HG02884 (cell line): ENCODE results near the gene BLOC1S6.
"Not testable (repeated sequence)": the region's sequence is repeated elsewhere in the genome, so short reads cannot be mapped to it uniquely, and the experiment has no call there.

ENCODE experiments used
- ATAC-seq: cut with Tn5 transposase; IDR thresholded peaks from one replicate; pipeline ENCODE4 v1.9.1; 2021; ENCODE audit warnings: mild to moderate bottlenecking, moderate library complexity; ENCODE audit not compliant: unreplicated experiment

Gene BLOC1S6

GRCh38 chr15:45637552-45638033 is 50.4 kb downstream of the BLOC1S6 start:
- peak; percentile 51 for ATAC-seq

DNA sequence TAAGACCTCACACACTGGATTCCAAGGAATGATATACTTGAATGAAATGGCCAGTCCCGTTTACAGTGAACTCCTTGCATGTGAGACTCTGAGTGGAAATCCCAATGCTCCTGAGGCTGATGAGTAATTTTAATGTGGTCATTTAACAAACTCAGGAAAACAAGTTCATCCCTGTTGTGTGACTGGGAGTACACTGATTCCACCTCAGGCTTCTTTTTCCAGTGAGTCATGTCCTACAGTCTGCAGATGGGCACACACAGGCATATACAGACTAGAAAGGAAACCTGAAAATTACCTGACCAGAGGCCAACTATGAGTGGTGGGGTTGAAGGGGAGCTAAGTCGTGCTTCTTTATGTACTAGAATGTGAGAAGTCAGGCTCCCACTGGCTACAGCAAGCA is 53.4 kb downstream of the BLOC1S6 start:
- no peak for ATAC-seq

GRCh38 chr15:45641374-45641781 is 54.2 kb downstream of the BLOC1S6 start:
- no peak for ATAC-seq

GRCh38 chr15:45641999-45642932 is 55.1 kb downstream of the BLOC1S6 start:
- no peak for ATAC-seq

DNA sequence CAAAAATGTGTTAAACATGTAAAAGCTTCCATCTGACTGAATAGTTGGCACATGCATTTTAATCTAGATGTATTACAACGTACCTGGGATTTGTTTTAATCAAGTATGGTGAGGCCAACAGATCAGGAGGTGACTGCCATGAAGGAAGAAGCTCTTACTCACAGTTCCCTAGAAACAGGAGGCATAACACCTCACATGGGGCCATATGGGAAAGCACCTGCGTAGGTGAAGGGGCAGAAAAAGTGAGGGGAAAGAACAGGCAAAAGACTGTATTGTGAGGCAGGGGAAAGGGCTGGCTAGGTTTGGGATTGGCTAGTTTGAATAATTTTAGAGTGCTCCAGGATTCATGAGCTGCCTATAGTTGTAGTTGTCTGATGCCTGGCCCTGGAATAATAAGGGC is 57.3 kb downstream of the BLOC1S6 start:
- no peak for ATAC-seq

- no peak for ATAC-seq
These were observed 58.1 kb downstream of the BLOC1S6 start for GRCh38 chr15:45645026-45645980.

DNA sequence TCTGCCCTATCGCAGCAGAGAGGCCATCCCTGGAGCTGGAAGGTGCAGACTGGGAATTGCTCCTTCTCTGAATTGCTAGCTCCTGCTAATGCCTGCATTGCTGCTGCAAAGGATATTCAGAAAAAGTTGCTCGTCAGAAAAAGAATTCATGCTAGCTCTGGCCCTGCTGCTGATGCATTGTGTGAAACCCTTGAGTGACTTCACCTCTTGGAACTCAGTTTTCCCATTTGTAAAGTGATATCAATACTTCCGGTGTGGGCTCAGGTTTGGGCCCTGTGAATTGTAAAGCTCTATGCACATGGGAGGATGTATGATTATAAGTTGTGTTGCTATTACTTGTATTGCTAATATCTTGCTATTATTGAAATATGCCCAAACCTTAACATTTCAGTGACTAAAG is 59.0 kb downstream of the BLOC1S6 start:
- no peak for ATAC-seq

DNA sequence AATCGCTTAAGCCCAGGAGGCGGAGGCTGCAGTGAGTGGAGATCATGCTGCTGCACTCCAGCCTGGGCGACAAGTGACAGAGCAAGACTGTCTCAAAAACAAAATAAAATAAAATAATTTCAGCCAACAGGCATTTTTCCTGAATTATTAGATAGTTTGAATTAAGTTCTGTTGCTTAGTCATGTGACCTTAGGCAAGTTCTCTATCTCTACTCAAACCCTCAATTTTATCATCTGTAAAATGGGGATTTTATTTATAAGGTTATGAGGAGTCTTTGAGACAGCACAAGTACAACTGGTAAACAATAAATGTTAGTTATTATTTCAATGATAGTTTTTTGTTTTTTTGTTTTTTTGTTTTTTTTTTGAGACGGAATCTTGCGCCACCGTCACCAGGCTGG is 60.6 kb downstream of the BLOC1S6 start:
- ATAC-seq: no peak

GRCh38 chr15:45648521-45649200 is 61.5 kb downstream of the BLOC1S6 start:
- ATAC-seq: no peak

DNA sequence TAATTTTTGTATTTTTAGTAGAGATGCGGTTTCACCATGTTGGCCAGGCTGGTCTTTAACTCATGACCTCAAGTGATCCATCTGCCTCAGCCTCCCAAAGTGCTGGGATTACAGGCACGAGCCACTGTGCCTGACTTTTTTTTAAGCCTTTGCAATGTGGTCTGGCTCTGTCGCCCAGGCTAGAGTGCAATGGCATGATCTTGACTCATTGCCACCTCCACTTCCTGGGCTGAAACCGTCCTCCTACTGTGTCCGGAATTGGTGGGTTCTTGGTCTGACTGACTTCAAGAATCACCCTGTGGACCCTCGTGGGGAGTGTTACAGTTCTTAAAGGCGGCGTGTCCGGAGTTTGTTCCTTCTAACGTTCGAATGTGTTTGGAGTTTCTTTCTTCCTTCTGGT is 62.8 kb downstream of the BLOC1S6 start:
- ATAC-seq: not testable (repeated sequence)

DNA sequence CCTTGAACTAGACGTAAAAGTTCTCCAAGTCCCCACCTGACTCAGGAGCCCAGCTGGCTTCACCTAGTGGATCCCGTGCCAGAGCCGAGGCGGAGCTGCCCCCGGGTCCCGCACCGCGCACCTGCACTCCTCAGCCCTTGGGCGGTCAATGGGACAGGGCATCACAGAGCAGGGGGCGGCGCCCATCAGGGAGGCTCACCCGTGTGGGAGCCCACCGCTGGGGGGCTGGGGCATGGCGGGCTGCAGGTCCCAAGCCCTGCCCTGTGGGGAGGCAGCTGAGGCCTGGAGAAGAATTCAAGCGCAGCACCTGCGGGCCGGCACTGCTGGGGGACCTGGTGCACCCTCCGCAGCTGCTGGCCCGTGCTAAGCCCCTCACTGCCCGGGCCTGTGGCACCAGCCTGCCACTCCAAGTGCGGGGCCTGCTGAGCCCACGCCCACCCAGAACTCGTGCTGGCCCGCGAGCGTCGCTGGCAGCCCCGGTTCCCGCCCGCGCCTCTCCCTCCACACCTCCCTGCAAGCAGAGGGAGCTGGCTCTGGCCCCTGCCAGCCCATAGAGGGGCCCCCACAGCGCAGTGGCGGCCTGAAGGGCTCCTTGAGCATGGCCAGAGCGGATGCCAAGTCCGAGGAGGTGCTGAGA is 63.8 kb downstream of the BLOC1S6 start:
- no peak for ATAC-seq

DNA sequence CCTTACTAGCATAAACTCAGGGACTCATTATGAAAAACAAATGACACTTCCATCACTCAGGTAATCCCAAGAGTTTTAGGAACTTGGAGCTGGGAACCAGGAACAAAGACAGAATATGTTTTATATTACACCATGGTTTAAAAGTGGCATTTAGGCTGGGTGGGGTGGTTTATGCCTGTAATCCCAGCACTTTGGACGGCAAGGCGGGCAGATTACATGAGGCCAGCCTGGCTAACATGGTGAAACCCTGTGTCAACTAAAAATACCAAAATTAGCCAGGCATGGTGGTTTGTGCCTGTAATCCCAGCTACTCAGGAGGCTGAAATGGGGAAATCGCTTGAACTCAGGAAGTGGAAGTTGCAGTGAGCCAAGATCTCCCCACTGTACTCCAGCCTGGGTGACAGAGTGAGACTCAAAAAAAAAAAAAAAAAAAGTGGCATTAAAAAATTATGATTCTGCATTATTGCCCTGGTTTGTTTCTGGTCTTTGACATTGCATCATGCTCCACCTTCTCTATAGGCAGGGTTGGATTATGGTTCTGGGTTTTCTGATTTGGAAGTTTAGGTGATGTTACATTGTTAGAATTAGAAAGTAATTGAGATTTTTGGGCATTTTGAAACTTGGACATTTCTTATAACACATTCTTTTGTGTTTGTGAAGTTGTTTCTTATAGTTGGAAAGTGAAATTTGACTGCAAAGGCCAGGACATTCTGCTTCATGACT is 66.7 kb downstream of the BLOC1S6 start:
- ATAC-seq: no peak

- ATAC-seq: no peak
These were observed 67.6 kb downstream of the BLOC1S6 start for GRCh38 chr15:45654749-45655148.

GRCh38 chr15:45657254-45657653 is 70.1 kb downstream of the BLOC1S6 start:
- ATAC-seq: no peak

- ATAC-seq: no peak
These were observed 70.8 kb downstream of the BLOC1S6 start for GRCh38 chr15:45657764-45658545.
